ENCODE measurements around the gene GGPS1. TPM values are rescaled to one million over a fixed set of nuclear protein-coding genes. Genes with fewer than 3 reads are reported as not detected.

GGPS1 gene
- total RNA-seq, 4 donors from 2014 or later, result 18.9 to 26.5 (median 21.4) TPM

- Histone ChIP-seq H3K4me3 (no peak overlapping the region), H3K9me3 (no peaks in the 10 kb centered on the region), H3K27ac (no peak overlapping the region), H3K36me3 (no peaks in the 10 kb centered on the region), H3K27me3 (no peaks in the 10 kb centered on the region), H3K4me1 (peaks cover 26% of the 10 kb centered on the region)
- 100% methylated on average over 1 of the region's 1 CpG for WGBS
- DNase-seq (ENCODE audit: low spot score in 2 of 2), result no peak
- no peak for TF ChIP-seq CTCF (IDR thresholded peaks at IDR 0.05)
- no peak for TF ChIP-seq POLR2AphosphoS5 (IDR thresholded peaks at IDR 0.05)
- no peak for TF ChIP-seq POLR2A (IDR thresholded peaks at IDR 0.05)
- TF ChIP-seq EP300 (IDR thresholded peaks at IDR 0.05), result no peak
Measured at GRCh38 chr1:235296729-235297128, 31.6 kb upstream of the GGPS1 start.

- no peak for TF ChIP-seq EP300 (IDR thresholded peaks at IDR 0.05)
- no peak for TF ChIP-seq POLR2A (IDR thresholded peaks at IDR 0.05)
- TF ChIP-seq CTCF (IDR thresholded peaks at IDR 0.05), result no peak
- no peak for TF ChIP-seq POLR2AphosphoS5 (IDR thresholded peaks at IDR 0.05)
- DNase-seq (ENCODE audit: low spot score in 2 of 2), result no peak
- Histone ChIP-seq H3K36me3 (no peaks in the 10 kb centered on the region), H3K4me3 (no peak overlapping the region), H3K27me3 (no peaks in the 10 kb centered on the region), H3K27ac (no peak overlapping the region), H3K9me3 (no peaks in the 10 kb centered on the region), H3K4me1 (peaks cover 26% of the 10 kb centered on the region)
- 62% methylated on average over 3 of the region's 3 CpGs for WGBS
Measured at GRCh38 chr1:235297579-235297978, 30.8 kb upstream of the GGPS1 start.

GRCh38 chr1:235298758-235299157, 29.6 kb upstream of the GGPS1 start:
- Histone ChIP-seq H3K36me3 (no peaks in the 10 kb centered on the region), H3K9me3 (no peaks in the 10 kb centered on the region), H3K4me3 (no peak overlapping the region), H3K27me3 (no peaks in the 10 kb centered on the region), H3K27ac (no peak overlapping the region), H3K4me1 (peaks cover 21% of the 10 kb centered on the region)
- 46% methylated on average over 2 of the region's 2 CpGs for WGBS
- no peak for DNase-seq (ENCODE audit: low spot score in 2 of 2)
- TF ChIP-seq EP300 (IDR thresholded peaks at IDR 0.05), result no peak
- TF ChIP-seq POLR2A (IDR thresholded peaks at IDR 0.05), result no peak
- no peak for TF ChIP-seq POLR2AphosphoS5 (IDR thresholded peaks at IDR 0.05)
- TF ChIP-seq CTCF (IDR thresholded peaks at IDR 0.05), result no peak

- peaks cover 23% of the 10 kb centered on the region for H3K4me1 ChIP-seq
- H3K4me3 ChIP-seq, result no peak overlapping the region
- no peak overlapping the region for H3K27ac ChIP-seq
- no peak for DNase-seq (ENCODE audit: low spot score in 2 of 2)
- H3K36me3 ChIP-seq, result no peaks in the 10 kb centered on the region
- H3K27me3 ChIP-seq, result no peaks in the 10 kb centered on the region
- 73% methylated on average over 10 of the region's 10 CpGs for WGBS
- TF ChIP-seq POLR2A (IDR thresholded peaks at IDR 0.05), result no peak
- TF ChIP-seq EP300 (IDR thresholded peaks at IDR 0.05), result no peak
- TF ChIP-seq POLR2AphosphoS5 (IDR thresholded peaks at IDR 0.05), result no peak
- TF ChIP-seq CTCF (IDR thresholded peaks at IDR 0.05), result no peak
- no peaks in the 10 kb centered on the region for H3K9me3 ChIP-seq
Measured at GRCh38 chr1:235299169-235299858, 29.1 kb upstream of the GGPS1 start.

GRCh38 chr1:235302143-235302542, 26.2 kb upstream of the GGPS1 start:
- Histone ChIP-seq H3K27ac (no peak overlapping the region), H3K36me3 (no peaks in the 10 kb centered on the region), H3K27me3 (no peaks in the 10 kb centered on the region), H3K4me3 (no peak overlapping the region), H3K4me1 (peaks cover 29% of the 10 kb centered on the region), H3K9me3 (no peaks in the 10 kb centered on the region)
- no peak for TF ChIP-seq POLR2A (IDR thresholded peaks at IDR 0.05)
- no peak for TF ChIP-seq POLR2AphosphoS5 (IDR thresholded peaks at IDR 0.05)
- TF ChIP-seq EP300 (IDR thresholded peaks at IDR 0.05), result no peak
- no peak for TF ChIP-seq CTCF (IDR thresholded peaks at IDR 0.05)
- 60% methylated on average over 1 of the region's 1 CpG for WGBS
- DNase-seq (ENCODE audit: low spot score in 2 of 2), result no peak
